HG02798 (cell line): ENCODE measurements around the gene POFUT2.

Experiments used
- ATAC-seq: cut with Tn5 transposase; IDR thresholded peaks from one replicate; pipeline ENCODE4 v1.9.1; 2021; ENCODE audit warnings: mild to moderate bottlenecking; ENCODE audit not compliant: unreplicated experiment, poor library complexity

POFUT2 gene

GRCh38 chr21:45266518-45267389 is 20.9 kb downstream of the POFUT2 start:
- no peak for ATAC-seq

GRCh38 chr21:45265721-45266517 is 21.8 kb downstream of the POFUT2 start:
- ATAC-seq, result no peak

GRCh38 chr21:45264912-45265515 is 22.7 kb downstream of the POFUT2 start:
- ATAC-seq, result no peak

- ATAC-seq, result no peak
Measured at GRCh38 chr21:45264146-45264911, 23.4 kb downstream of the POFUT2 start.

- ATAC-seq, result no peak
Measured at GRCh38 chr21:45263534-45263933, 24.2 kb downstream of the POFUT2 start.

GRCh38 chr21:45262616-45263015 is 25.1 kb downstream of the POFUT2 start:
- ATAC-seq, result no peak

- no peak for ATAC-seq
Measured at GRCh38 chr21:45262041-45262581, 25.6 kb downstream of the POFUT2 start.

- no peak for ATAC-seq
Measured at GRCh38 chr21:45261093-45261492, 26.6 kb downstream of the POFUT2 start.

- no peak for ATAC-seq
Measured at GRCh38 chr21:45260191-45260825, 27.4 kb downstream of the POFUT2 start.

- ATAC-seq, result no peak
Measured at GRCh38 chr21:45259206-45259840, 28.4 kb downstream of the POFUT2 start.

GRCh38 chr21:45258466-45258865 is 29.2 kb downstream of the POFUT2 start:
- no peak for ATAC-seq

- no peak for ATAC-seq
Measured at GRCh38 chr21:45257673-45258341, 29.9 kb downstream of the POFUT2 start.

GRCh38 chr21:45256912-45257672 is 30.6 kb downstream of the POFUT2 start:
- no peak for ATAC-seq

GRCh38 chr21:45256021-45256911 is 31.4 kb downstream of the POFUT2 start:
- no peak for ATAC-seq

GRCh38 chr21:45255381-45256020 is 32.2 kb downstream of the POFUT2 start:
- ATAC-seq, result no peak

- ATAC-seq, result no peak
Measured at GRCh38 chr21:45254460-45254930, 33.2 kb downstream of the POFUT2 start.
